K562 (cell line): ENCODE measurements around the gene EML3. TPM values are rescaled to one million over a fixed set of nuclear protein-coding genes. Genes with fewer than 3 reads are reported as not detected.
A peak's percentile ranks its signal among the peaks of the same experiment; 100 is the strongest.

Source experiments
- ERF ChIP-seq: fragments of 450-650 bp; formaldehyde crosslinking; IDR thresholded peaks from 2 replicates; pipeline ENCODE4 v1.4.0; 2020; ENCODE audit warnings: mild to moderate bottlenecking, mixed read lengths
- FOXK2 ChIP-seq, 2 experiments: fragments of 450-650 bp; IDR thresholded peaks in 1 of 2; conservative IDR thresholded peaks in 1 of 2; 2 replicates each; pipeline ENCODE4 v1.6.1; 2016; ENCODE audit warnings: low read depth in 2 of 2, mild to moderate bottlenecking in 1 of 2
- GTF2F1 ChIP-seq: IDR thresholded peaks from 2 replicates; pipeline ENCODE4 v1.6.1; 2011; ENCODE audit warnings: low read depth, low read length, improper control_type of control experiment
- SNRNP70 ChIP-seq: fragments of 200-400 bp; formaldehyde crosslinking; optimal IDR thresholded peaks from 2 replicates; pipeline ENCODE3; 2017; ENCODE audit warnings: low read depth, low read length
- SP1 ChIP-seq: sonication (generic); formaldehyde crosslinking; IDR thresholded peaks from 2 replicates; pipeline ENCODE4 v1.8.1; 2022; ENCODE audit warnings: mild to moderate bottlenecking, missing genetic modification reagents
- TEAD1 ChIP-seq, 2 experiments: fragments of 450-650 bp in 1 of 2; sonication (generic) in 1 of 2; formaldehyde crosslinking; IDR thresholded peaks; 2 replicates each; pipeline versions ENCODE4 v1.4.0 to v1.8.0; 2020 to 2022; ENCODE audit warnings: mild to moderate bottlenecking in 2 of 2, missing genetic modification reagents in 1 of 2
- TOE1 ChIP-seq, 2 experiments: fragments of 450-650 bp in 1 of 2; sonication (generic) in 1 of 2; formaldehyde crosslinking in 1 of 2; IDR thresholded peaks; 2 replicates each; pipeline versions ENCODE4 v1.7.1 to v1.8.0; 2016 to 2022; ENCODE audit warnings: borderline replicate concordance in 2 of 2, mild to moderate bottlenecking in 2 of 2, antibody characterized with exemption in 1 of 2, inconsistent platforms in 1 of 2, low read depth in 1 of 2, missing genetic modification reagents in 1 of 2, moderate library complexity in 1 of 2
- polyA plus RNA-seq, 8 experiments: library from polyadenylated mRNA; depleted of rRNA in 4 of 8; stranded (reverse) in 5 of 8; unstranded in 3 of 8; fragments of >200 nt; fragmentation: Nextera tagmentation in 2 of 8; fragmentation: Illumina TruSeq in 1 of 8; extraction: Ambion mirVana in 2 of 8; extraction: Trizol in 1 of 8; gene quantifications; 2 replicates each; pipeline versions ENCODE4 v1.2.1 to v1.2.3, GENCODE V29; 2011 to 2014; ENCODE audit warnings: inconsistent platforms in 1 of 8, missing spikeins in 1 of 8
- total RNA-seq, 7 experiments: library from RNA; depleted of rRNA in 6 of 7; stranded (reverse); fragments of >200 nt in 6 of 7; fragmentation: Illumina TruSeq in 2 of 7; extraction: Trizol in 2 of 7; gene quantifications; 2 replicates each; pipeline versions ENCODE4 v1.2.1 to v1.2.3, GENCODE V29; 2011 to 2021; ENCODE audit warnings: low replicate concordance in 1 of 7
- TF ChIP-seq, protein P1 (sequence below), 2 experiments: IDR thresholded peaks; 2 replicates each; pipeline ENCODE4 v1.6.1; 2011; ENCODE audit warnings: borderline replicate concordance in 1 of 2, control low read depth in 1 of 2, low read depth in 1 of 2, low read length in 1 of 2, mild to moderate bottlenecking in 1 of 2, mixed read lengths in 1 of 2, moderate library complexity in 1 of 2; ENCODE audit not compliant: insufficient read depth in 1 of 2, insufficient read length in 1 of 2, poor library complexity in 1 of 2, severe bottlenecking in 1 of 2; ENCODE audit errors: extremely low read depth in 1 of 2
- TF ChIP-seq, protein P2 (sequence below): fragments of 450-650 bp; formaldehyde crosslinking; conservative IDR thresholded peaks from 2 replicates; pipeline ENCODE4 v1.4.0; 2022; ENCODE audit warnings: mild to moderate bottlenecking, missing genetic modification characterization
- TF ChIP-seq, protein P3 (sequence below): IDR thresholded peaks from 2 replicates; pipeline ENCODE4 v1.6.1; 2012; ENCODE audit warnings: low read depth, low read length, improper control_type of control experiment, borderline replicate concordance
- TF ChIP-seq, protein P4 (sequence below): sonication (generic); formaldehyde crosslinking; IDR thresholded peaks from 2 replicates; pipeline ENCODE4 v1.8.0; 2023; ENCODE audit warnings: mild to moderate bottlenecking, missing genetic modification reagents
- TF ChIP-seq, protein P5 (sequence below): fragments of 250-450 bp; sonication (Bioruptor Pico); IDR thresholded peaks from 2 replicates; pipeline ENCODE4 v1.4.0; 2020; ENCODE audit warnings: mild to moderate bottlenecking
- TF ChIP-seq, protein P6 (sequence below): fragments of 450-650 bp; formaldehyde crosslinking; IDR thresholded peaks from 2 replicates; pipeline ENCODE4 v1.4.0; 2020; ENCODE audit warnings: mild to moderate bottlenecking, moderate library complexity

Gene EML3
- total and polyA plus RNA-seq, 9 of the 15 experiments (the other 6 are each of a cell fraction or from before 2014, with no cell fraction given) = 0.32 to 90.5 (median 26.4) TPM

DNA sequence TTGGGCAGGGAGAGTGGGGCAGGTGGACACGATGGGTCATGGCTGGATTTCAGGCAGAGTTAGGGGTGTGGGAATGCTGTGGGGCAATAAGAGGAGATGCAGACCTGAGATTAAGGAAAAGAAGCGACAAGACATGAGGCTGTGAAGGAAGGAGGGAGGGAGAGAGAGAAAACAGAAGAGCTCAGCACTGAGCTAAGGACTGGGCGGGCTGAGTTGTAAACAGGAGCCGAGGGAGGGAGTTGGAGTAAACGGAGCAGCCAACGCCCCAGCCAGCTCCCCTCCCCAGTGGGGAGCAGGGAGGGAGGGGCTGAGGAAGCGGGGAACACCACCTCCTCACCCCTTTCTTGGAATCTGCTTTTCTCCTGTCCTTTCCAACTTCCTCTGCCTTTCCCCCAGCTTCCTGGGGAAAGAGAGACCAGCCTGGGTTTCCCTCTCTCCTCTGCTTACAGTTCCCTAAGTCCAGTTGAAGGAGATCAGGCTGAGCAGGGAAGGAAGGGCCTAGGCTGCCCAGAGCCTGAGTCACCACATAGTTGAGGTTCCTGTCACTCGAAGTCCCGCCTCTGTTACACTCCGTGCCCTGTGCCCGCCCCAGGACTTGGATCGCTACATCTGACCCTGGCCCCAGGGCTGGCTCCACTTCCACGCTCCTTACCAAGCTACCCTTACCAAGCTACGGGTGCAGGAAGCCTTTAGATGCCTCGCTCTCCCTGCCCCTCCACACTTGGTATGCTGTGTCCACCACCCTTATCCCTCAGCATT is 59.3 kb downstream of the EML3 start (continued):
- TF ChIP-seq, protein P1, sequence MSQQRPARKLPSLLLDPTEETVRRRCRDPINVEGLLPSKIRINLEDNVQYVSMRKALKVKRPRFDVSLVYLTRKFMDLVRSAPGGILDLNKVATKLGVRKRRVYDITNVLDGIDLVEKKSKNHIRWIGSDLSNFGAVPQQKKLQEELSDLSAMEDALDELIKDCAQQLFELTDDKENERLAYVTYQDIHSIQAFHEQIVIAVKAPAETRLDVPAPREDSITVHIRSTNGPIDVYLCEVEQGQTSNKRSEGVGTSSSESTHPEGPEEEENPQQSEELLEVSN (IDR thresholded peaks at IDR 0.05; ENCODE audit: borderline replicate concordance in 1 of 2, extremely low read depth in 1 of 2, insufficient read depth in 1 of 2, insufficient read length in 1 of 2, low read depth in 1 of 2, low read length in 1 of 2, poor library complexity in 1 of 2, severe bottlenecking in 1 of 2) = peak; percentile 32 to 41
- TF ChIP-seq, protein P2, sequence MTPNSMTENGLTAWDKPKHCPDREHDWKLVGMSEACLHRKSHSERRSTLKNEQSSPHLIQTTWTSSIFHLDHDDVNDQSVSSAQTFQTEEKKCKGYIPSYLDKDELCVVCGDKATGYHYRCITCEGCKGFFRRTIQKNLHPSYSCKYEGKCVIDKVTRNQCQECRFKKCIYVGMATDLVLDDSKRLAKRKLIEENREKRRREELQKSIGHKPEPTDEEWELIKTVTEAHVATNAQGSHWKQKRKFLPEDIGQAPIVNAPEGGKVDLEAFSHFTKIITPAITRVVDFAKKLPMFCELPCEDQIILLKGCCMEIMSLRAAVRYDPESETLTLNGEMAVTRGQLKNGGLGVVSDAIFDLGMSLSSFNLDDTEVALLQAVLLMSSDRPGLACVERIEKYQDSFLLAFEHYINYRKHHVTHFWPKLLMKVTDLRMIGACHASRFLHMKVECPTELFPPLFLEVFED = peak; percentile 93
- no peak for TF ChIP-seq SNRNP70
- no peak for TF ChIP-seq GTF2F1
- TF ChIP-seq, protein P3, sequence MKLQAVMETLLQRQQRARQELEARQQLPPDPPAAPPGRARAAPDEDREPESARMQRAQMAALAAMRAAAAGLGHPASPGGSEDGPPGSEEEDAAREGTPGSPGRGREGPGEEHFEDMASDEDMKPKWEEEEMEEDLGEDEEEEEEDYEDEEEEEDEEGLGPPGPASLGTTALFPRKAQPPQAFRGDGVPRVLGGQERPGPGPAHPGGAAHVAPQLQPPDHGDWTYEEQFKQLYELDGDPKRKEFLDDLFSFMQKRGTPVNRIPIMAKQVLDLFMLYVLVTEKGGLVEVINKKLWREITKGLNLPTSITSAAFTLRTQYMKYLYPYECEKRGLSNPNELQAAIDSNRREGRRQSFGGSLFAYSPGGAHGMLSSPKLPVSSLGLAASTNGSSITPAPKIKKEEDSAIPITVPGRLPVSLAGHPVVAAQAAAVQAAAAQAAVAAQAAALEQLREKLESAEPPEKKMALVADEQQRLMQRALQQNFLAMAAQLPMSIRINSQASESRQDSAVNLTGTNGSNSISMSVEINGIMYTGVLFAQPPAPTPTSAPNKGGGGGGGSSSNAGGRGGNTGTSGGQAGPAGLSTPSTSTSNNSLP = no peak
- peak; percentile 74 for TF ChIP-seq SP1
- peak in 1 of 2 experiments; percentile 18; a peak in 2 of 4 replicates for TF ChIP-seq TEAD1 (CRISPR knock-in tag; IDR thresholded peaks at IDR 0.05)
- TF ChIP-seq, protein P4, sequence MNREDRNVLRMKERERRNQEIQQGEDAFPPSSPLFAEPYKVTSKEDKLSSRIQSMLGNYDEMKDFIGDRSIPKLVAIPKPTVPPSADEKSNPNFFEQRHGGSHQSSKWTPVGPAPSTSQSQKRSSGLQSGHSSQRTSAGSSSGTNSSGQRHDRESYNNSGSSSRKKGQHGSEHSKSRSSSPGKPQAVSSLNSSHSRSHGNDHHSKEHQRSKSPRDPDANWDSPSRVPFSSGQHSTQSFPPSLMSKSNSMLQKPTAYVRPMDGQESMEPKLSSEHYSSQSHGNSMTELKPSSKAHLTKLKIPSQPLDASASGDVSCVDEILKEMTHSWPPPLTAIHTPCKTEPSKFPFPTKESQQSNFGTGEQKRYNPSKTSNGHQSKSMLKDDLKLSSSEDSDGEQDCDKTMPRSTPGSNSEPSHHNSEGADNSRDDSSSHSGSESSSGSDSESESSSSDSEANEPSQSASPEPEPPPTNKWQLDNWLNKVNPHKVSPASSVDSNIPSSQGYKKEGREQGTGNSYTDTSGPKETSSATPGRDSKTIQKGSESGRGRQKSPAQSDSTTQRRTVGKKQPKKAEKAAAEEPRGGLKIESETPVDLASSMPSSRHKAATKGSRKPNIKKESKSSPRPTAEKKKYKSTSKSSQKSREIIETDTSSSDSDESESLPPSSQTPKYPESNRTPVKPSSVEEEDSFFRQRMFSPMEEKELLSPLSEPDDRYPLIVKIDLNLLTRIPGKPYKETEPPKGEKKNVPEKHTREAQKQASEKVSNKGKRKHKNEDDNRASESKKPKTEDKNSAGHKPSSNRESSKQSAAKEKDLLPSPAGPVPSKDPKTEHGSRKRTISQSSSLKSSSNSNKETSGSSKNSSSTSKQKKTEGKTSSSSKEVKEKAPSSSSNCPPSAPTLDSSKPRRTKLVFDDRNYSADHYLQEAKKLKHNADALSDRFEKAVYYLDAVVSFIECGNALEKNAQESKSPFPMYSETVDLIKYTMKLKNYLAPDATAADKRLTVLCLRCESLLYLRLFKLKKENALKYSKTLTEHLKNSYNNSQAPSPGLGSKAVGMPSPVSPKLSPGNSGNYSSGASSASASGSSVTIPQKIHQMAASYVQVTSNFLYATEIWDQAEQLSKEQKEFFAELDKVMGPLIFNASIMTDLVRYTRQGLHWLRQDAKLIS (CRISPR knock-in tag) = no peak
- peak; percentile 98 to 99 for TF ChIP-seq FOXK2 (conservative IDR thresholded peaks at IDR 0.05 in 1 of 2, IDR thresholded peaks at IDR 0.05 in 1 of 2; ENCODE audit: low read depth in 2 of 2)
- TF ChIP-seq, protein P5, sequence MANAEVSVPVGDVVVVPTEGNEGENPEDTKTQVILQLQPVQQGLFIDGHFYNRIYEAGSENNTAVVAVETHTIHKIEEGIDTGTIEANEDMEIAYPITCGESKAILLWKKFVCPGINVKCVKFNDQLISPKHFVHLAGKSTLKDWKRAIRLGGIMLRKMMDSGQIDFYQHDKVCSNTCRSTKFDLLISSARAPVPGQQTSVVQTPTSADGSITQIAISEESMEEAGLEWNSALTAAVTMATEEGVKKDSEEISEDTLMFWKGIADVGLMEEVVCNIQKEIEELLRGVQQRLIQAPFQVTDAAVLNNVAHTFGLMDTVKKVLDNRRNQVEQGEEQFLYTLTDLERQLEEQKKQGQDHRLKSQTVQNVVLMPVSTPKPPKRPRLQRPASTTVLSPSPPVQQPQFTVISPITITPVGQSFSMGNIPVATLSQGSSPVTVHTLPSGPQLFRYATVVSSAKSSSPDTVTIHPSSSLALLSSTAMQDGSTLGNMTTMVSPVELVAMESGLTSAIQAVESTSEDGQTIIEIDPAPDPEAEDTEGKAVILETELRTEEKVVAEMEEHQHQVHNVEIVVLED = 0 out of 2 replicates have a peak, but pooled peaks have one; percentile 6
- TF ChIP-seq ERF (CRISPR knock-in tag) = no peak
- TF ChIP-seq TOE1 (IDR thresholded peaks at IDR 0.05; ENCODE audit: borderline replicate concordance) = peak; percentile 77
- TF ChIP-seq TOE1 (CRISPR knock-in tag; IDR thresholded peaks at IDR 0.05; ENCODE audit: borderline replicate concordance, low read depth) = no peak
- TF ChIP-seq, protein P6, sequence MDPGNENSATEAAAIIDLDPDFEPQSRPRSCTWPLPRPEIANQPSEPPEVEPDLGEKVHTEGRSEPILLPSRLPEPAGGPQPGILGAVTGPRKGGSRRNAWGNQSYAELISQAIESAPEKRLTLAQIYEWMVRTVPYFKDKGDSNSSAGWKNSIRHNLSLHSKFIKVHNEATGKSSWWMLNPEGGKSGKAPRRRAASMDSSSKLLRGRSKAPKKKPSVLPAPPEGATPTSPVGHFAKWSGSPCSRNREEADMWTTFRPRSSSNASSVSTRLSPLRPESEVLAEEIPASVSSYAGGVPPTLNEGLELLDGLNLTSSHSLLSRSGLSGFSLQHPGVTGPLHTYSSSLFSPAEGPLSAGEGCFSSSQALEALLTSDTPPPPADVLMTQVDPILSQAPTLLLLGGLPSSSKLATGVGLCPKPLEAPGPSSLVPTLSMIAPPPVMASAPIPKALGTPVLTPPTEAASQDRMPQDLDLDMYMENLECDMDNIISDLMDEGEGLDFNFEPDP (CRISPR knock-in tag) = no peak
